HG02678 (cell line): Measurements from ENCODE around the gene FAM163B.
A peak's percentile ranks its signal among the peaks of the same experiment; 100 is the strongest.
"Not testable (repeated sequence)": the region's sequence is repeated elsewhere in the genome, so short reads cannot be mapped to it uniquely, and the experiment has no call there.

Experiments used
- ATAC-seq: cut with Tn5 transposase; IDR thresholded peaks from one replicate; pipeline ENCODE4 v1.9.1; 2021; ENCODE audit warnings: mild to moderate bottlenecking, moderate library complexity; ENCODE audit not compliant: unreplicated experiment

Gene FAM163B

DNA sequence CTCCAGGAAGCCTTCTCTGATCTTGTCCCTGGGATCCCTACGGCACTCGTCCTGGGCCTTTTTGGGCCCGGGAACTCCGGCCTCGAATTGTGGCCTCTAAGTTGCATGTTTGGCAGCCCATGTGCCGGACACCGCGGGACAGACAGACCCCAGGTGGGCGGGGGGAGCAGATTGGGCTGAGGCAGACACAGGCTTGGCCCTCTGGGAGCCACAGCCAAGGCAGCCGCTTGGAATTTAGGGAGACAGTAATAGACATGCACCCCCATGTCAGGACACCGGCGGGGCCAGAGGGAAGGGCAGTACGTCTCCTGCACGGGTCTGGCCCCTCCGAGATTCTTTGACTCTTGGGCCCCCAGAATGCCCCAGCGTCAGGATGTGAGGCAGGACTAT is 38.5 kb downstream of the FAM163B start:
- no peak for ATAC-seq

DNA sequence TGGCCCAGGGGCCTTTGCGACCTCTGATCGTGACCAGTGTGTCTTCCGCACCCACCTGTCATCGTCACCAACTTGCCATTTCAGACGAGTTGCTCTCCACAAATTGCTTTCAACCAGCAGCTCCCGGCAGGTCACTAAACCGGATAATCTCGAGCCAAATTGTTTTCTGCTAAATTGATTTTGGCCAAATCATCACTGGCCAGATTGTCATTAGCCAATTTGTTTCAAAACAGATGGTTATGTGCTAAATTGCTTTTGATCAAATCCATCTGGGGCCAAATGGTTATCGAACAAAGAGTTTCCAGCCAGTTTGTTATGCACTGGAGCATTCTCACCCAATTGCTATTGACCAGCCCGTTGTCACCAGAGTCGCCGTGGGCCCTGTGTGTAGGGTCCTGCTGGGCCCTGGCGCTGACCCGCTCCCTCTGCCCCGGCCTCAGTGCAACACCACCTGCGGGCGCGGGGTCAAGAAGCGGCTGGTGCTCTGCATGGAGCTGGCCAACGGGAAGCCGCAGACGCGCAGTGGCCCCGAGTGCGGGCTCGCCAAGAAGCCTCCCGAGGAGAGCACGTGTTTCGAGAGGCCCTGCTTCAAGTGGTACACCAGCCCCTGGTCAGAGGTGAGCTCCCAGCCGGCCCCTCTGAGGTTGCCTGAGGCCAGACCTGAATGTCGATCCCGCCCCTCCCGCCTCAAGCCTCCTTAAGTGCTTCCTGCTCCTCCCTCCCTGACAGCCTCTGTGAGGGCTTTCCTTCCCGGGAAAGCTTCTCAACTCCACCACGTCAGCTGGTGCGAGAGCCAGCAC is 39.1 kb downstream of the FAM163B start:
- no peak for ATAC-seq

DNA sequence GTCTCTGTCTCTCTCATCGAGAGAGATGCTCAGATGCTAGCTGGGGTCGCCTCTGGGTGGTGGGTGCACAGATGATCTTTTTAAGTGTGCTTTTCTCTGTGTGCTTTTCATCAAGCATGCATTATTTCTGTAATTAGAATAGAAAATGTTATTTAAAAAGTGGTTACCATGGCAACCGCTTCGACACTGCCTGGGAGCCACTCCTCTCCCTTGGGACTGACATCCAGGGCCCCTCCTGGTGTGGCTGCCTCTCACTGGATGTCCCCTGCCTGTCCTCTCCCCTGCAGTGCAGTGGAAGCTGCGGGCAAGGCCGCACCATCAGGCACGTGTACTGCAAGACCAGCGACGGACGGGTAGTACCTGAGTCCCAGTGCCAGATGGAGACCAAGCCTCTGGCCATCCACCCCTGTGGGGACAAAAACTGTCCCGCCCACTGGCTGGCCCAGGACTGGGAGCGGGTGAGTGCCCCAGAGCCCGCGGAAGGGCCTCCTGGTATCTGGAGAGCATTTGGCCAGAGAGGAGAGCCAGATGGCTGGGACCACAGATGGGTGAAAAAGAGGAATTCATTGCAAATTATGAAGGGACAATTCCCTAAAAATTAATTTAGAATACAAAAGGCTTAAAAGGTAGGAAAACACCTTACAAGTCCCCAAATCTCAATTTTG is 39.9 kb downstream of the FAM163B start:
- ATAC-seq = no peak

DNA sequence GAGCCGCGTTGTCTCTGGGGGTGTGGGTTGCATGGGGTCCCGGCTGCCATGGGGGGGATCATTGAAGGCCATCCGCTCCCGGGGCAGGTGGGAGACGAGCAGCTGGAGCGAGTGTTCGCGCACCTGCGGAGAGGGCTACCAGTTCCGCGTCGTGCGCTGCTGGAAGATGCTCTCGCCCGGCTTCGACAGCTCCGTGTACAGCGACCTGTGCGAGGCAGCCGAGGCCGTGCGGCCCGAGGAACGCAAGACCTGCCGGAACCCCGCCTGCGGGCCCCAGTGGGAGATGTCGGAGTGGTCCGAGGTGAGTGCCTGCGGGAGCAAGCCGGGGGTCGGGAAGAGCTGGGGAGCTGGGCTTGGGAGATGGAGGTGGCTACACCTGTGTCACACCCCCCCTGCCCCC is 41.0 kb downstream of the FAM163B start:
- ATAC-seq = no peak

DNA sequence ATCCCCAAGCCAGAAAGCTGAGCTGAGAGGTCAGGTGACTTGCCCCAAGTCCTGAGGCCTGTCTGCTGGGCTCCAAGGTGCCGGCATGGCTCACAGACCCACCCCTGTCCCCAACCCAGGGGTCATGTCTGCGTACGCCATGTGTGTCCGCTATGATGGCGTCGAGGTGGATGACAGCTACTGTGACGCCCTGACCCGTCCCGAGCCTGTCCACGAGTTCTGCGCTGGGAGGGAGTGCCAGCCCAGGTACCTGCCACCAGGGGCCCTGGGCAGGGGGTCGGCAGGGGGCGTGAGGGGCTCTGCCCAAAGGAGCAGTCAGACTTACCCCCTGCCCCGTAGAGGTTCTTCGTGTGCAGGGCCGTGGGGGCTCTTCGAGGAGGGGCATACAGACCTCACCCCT is 42.4 kb downstream of the FAM163B start:
- no peak for ATAC-seq

DNA sequence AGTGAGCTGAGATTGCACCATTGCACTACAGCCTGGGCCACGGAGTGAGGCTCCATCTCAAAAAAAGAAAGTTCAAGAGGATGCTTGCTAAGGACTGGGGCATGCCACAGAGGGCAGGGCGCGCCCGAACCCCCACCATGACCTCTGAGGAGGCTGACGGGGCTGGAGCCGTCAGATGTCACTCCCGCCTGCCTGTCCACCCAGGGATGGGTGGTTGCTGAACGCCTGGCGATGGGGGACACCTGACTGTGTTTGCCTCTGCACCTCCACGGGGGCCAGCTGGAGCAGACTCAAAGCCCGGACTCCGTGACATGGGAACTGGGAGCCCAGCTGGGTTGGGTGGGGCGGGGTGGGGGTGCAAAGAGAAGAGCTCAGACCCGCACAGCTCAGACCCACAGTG is 42.8 kb downstream of the FAM163B start:
- ATAC-seq = no peak

DNA sequence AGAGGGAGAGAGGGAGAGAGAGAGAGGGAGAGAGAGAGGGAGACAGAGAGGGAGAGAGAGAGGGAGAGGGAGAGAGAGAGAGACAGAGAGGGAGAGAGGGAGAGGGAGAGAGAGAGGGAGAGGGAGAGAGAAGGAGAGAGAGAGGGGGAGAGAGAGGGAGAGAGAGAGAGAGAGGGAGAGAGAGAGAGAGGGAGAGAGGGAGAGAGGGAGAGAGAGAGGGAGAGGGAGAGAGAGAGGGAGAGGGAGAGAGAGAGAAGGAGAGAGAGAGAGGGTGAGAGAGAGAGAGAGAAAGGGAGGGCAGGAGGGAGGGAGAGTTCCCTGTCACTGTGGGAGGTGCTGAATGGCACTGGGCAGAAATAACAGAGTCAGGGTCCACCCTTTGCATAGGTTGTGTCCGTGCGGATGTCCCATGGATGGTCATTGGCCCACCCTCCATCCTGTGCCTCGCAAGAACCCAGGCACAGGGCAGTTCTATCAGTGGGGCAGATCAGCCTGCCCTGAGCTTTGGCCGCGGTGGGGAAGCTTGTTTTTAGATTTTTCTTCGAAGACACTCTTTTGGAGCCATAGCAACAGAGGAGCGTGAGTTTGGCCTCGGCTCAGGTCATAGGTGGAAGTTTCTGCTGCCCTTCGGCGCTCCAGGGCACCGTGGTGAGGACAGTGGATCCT is 44.6 kb downstream of the FAM163B start:
- no peak for ATAC-seq

DNA sequence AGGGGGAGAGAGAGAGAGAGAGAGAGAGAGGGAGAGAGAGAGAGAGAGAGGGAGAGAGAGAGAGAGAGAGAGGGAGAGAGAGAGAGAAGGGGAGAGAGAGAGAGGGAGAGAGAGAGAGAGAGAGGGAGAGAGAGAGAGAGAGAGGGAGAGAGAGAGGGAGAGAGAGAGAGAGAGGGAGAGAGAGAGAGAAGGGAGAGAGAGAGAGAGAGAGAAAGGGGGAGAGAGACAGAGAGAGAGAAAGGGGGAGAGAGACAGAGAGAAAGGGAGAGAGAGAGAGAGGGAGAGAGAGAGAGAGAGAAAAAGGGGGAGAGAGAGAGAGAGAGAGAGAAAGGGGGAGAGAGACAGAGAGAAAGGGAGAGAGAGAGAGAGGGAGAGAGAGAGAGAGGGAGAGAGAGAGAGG is 45.4 kb downstream of the FAM163B start:
- not testable (repeated sequence) for ATAC-seq

DNA sequence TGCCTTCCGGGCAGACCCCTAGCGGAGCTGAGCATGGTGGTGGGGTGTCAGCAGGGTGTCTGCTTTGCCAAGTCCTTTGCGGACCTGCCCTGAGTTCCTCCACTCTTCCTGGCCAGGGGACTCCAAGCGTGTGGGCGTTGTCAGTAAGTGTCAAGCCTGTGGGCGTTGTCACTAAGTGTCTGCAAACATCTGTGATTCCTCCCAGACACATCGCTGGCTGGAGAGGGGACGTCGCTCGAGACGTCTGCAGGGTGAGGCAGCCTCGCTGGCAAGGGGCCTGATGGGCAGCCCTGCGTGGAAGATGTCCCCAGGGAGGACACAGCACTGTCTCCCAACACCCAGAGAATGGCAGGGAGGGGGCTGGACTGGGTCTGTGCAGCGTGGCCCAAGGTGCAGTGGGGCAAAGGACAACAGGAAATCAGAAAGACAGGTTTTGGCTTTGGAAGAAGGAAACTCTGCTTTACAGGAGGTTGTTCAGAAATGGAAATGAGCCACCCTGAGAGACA is 45.8 kb downstream of the FAM163B start:
- ATAC-seq = no peak

DNA sequence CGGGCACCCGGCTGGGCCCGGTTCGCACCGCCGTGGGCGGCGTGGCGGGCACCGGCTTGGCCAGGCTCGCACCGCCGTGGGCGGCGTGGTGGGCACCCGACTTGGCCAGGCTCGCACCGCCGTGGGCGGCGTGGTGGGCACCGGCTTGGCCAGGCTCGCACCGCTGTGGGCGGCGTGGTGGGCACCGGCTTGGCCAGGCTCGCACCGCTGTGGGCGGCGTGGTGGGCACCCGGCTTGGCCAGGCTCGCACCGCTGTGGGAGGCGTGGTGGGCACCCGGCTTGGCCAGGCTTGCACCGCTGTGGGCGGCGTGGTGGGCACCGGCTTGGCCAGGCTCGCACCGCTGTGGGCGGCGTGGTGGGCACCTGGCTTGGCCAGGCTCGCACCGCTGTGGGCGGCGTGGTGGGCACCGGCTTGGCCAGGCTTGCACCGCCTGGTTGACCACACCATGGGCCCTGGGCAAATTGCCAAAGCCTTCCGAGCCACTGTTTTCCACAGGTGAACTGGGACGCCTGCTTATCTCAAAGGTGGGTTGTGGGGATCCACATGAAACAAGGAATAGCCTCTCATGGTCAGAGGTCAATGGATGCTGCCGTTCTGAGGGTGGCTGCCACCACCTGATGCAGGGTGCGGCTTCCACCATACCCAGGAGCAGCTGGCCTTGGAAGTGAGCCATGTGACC is 46.4 kb downstream of the FAM163B start:
- no peak for ATAC-seq

DNA sequence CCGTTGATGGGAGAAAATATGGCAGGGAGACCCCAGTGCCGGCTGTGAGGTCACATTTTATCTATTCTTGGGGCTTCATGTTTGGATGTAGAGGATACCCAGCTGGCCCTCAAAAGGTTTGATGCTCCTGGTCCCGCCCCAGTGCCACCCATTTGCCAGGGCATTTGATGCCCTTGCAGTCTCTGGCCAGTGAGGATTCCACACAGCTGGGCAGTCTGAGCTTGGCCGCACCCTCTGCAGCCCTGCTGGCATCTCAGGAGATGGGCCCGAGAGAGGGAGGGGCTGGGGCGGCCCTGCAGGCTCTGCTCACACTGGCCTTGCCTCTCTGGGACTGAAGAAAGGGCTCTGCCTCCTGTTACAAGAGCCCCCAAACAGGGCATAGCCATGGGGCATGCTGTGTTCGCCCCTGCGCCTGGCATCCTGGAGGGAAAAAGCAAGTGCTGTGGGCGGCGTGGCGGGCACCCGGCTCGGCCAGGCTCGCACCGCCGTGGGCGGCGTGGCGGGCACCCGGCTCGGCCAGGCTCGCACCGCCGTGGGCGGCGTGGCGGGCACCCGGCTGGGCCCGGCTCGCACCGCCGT is 47.1 kb downstream of the FAM163B start:
- ATAC-seq = no peak

DNA sequence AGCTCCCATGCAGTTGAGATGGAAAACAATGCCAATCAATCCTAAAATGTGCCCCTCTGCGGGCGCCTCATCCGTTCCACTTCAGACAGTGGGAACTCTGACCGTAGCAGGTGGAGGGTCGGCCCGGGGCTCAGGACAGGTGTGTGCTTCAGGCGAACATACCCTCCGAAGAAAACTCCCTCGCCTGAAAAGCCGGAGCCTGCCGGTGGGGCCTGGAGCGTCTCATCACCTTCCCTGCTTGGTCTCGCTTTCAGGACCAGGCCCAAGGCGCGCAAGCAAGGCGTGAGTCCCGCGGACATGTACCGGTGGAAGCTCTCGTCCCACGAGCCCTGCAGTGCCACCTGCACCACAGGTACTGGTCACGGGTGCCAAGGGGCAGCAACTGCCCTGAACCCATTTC is 48.2 kb downstream of the FAM163B start:
- no peak for ATAC-seq

DNA sequence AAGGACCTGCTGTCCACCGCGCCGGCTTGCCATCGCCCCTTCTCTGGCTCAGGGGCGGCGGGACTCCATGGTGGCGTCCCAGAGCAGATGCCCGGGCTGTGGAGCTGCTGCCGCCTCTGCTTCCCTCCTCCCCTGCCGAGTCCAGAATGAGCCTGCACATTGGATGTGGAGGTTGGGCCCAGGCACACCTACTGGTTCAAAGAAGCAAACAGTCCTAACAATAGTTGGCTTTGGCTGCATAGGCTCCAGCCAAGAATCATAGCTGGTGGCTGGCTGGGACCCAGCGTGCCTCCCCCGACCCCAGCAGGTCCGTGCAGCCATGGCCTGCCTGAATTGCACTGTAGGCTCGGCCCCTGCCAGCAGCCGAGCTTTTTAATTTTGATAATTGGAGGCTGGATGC is 48.9 kb downstream of the FAM163B start:
- no peak for ATAC-seq

DNA sequence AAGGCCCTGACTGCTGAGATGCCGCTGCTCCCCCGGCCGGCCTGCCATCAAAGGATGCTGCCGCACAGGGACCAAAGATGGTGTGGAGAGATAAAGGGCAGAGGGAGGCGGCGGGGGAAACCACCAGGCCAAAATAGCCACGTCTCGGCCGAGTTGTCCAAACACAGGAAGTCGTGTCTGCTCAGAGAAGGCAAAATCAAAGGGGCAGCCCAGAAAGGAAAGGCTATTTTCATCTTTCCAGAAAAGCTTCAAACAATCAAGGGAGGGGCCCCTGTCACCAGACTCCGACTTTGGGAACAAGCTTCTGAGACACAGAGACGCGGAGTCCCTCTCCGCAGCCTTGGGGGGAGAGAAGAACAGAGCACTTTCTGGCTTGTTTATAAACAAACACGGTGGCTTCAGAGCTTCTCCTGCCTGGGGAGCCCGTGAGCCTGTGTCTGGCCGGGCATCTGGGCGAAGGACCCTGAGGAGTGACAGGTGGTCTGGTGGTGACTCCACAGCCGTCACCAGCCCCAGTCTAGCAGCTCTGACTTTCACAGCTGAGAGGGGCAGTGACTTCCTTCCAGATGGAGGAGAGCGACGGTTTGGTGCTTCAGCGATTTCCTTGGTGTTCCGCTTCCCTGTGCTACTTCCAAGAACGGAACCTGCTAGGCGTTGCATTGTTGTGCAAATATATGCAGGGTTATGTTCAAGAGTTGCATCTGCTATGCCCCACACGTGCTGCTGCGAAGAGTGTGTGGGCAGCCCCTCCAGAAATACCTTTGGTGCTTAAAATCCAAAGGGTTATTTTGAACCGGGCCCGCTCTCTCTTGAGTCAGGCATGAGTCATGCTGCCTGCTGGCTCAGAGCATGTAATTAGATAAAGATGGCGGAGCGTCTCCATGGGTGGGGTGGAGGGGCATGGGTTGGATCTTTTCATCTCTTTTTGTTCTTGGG is 50.7 kb downstream of the FAM163B start:
- ATAC-seq = peak; percentile 58

DNA sequence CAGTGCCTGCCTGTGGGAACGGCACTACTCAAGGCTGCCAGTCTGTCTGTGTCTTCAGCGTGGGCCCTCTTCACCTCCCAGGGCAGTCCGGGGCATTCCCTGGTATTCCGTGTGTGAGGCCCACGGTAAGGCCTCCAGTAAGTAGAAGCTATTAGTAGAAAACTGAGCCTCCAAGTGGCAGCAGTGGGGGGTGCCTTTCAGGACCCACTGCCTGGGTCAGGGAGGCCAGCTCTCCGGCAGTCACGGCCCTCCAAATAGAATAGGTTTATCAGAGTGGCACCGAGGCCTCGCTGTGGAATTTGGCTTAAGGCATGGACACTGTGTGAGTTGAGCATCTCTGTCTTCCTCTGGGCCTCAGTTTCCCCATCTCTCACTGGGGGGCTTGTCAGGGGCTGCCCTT is 51.6 kb downstream of the FAM163B start:
- no peak for ATAC-seq

DNA sequence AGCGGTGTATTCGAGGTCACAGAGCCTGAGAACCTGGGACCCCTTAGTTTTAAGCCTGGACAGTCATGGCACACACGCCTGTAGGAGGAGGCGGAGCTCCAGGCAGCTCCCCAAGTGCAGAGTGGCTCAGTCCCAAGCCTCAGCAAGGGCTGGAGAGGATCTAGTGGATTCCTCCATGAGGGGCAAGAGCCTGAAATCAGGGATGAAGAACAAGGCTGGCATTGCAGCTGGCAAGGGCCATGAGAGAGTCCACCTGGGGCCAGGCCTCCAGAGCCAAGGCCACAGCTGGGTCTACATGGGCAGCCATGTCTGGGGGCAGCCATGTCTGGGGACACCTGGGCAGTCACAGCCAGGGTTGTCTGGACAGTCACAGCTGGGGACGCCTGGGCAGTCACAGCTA is 52.8 kb downstream of the FAM163B start:
- ATAC-seq = no peak

DNA sequence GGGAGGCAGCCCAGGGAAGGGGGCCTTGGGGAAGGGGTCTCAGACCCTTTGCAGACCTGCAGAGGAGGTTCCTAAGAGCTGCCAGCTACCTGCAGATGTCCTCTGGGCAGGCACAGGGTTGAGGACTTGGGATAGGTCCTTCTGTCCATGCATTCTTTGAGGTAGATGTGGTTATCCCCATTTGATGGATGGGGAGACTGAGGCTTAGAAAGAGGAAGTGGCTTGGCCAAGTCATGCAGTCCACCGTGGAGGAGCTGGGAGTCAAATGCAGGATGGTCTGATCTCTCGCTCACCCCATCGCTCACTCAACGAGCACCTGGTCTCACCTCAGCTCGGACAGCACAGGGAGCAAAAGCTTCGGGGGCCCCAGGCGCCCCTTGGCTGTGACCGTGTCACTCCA is 54.5 kb downstream of the FAM163B start:
- ATAC-seq = no peak

DNA sequence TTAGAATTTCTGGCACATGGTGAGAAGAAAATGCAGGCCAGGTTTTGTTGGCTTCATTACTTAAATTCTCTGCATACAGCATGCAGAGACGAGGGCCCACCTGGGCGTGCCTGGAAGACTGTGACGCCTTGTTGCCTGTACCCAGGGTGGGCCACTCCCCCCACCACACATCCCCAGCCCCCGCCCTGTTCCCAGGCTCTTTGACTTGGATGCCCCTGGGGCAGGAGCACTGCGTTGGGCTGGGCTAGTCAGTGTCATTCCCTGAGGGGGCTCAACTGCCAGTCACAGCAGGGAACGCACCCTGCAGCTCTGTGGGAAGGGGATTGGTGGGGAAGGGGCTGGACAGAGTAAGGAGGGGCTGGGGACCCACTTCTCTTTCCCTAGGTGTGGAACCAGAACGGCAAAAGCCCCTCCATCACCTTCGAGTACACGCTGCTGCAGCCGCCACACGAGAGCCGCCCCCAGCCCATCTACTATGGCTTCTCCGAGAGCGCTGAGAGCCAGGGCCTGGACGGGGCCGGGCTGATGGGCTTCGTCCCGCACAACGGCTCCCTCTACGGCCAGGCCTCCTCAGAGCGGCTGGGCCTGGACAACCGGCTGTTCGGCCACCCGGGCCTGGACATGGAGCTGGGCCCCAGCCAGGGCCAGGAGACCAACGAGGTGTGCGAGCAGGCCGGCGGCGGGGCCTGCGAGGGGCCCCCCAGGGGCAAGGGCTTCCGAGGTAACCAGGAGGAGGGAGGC is 55.0 kb downstream of the FAM163B start:
- ATAC-seq = no peak

DNA sequence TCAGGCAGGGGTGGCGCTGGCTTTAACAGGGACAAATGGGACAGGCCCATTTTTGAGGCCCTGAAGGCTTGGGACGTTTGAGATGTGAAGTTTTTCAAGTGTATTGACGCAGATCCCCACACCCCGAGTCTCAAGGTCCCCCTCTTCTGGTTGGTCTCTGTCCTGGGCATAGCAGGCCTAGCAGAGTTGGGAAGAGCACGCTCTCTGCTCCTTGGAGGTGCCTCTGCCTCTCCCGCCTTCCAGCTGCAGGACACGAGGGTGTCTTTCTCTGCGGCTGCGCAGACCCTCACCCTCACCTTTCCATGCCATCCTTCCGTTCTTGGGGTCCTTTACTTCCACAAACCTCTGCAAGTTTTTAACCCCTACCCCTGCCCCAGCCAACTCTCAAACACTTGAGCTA is 56.1 kb downstream of the FAM163B start:
- no peak for ATAC-seq
